Body of pancreas (tissue), 4 donors: ENCODE results near the gene ZBTB20.

Experiments
- POLR2A ChIP-seq, 3 donors: fragments of 450-650 bp; IDR thresholded peaks; one replicate each; pipeline ENCODE4 v1.6.1; 2016; ENCODE audit warnings: antibody characterized with exemption in 3 of 3, mild to moderate bottlenecking in 2 of 3
- TF ChIP-seq, protein P1 (sequence below), 7 experiments: fragments of 450-650 bp in 4 of 7; fragments of 200-600 bp in 3 of 7; sonication (generic) in 3 of 7; IDR thresholded peaks; one replicate each; pipeline ENCODE4 v1.5.1; 2016 to 2019; ENCODE audit warnings: antibody characterized with exemption in 7 of 7

DNA sequence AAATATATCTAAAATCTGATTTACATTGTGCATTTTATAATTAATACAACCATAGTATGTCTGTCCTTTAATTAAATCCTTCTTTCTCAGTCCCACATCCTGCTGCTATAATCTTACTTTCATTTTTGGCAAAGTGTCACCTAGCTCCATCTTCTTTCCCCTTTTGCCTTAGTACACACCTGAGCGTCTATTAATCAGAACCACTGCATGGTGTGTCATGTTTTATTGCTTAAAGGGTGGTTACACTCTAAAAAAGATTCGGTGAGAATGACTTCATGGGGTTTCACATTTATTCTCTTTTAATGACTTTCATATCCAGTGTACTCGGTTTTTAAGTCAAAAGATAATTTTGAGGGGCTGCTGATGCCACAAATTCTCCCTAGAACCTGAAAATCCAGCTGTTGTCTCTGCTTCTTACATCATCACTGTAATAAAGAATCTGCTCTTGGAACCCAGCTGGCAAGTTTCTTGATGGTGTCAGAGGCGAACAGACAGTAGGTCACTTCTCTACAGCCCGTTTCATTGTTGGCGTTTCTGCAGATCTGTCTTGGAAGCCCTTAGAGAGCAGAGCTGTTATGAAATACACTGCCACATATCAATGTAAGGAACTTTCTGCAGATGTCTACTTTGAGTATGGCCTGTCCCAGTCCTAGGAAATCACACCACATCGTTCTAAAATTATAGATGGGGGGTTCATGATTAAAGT is 753.6 kb downstream of the ZBTB20 start:
- TF ChIP-seq, protein P1, sequence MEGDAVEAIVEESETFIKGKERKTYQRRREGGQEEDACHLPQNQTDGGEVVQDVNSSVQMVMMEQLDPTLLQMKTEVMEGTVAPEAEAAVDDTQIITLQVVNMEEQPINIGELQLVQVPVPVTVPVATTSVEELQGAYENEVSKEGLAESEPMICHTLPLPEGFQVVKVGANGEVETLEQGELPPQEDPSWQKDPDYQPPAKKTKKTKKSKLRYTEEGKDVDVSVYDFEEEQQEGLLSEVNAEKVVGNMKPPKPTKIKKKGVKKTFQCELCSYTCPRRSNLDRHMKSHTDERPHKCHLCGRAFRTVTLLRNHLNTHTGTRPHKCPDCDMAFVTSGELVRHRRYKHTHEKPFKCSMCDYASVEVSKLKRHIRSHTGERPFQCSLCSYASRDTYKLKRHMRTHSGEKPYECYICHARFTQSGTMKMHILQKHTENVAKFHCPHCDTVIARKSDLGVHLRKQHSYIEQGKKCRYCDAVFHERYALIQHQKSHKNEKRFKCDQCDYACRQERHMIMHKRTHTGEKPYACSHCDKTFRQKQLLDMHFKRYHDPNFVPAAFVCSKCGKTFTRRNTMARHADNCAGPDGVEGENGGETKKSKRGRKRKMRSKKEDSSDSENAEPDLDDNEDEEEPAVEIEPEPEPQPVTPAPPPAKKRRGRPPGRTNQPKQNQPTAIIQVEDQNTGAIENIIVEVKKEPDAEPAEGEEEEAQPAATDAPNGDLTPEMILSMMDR (IDR thresholded peaks at IDR 0.05): no peak
- TF ChIP-seq POLR2A (IDR thresholded peaks at IDR 0.05): no peak
